ENCODE data around the gene AARS1.
"Not testable (repeated sequence)": the region's sequence is repeated elsewhere in the genome, so short reads cannot be mapped to it uniquely, and the experiment has no call there.

Gene AARS1

DNA sequence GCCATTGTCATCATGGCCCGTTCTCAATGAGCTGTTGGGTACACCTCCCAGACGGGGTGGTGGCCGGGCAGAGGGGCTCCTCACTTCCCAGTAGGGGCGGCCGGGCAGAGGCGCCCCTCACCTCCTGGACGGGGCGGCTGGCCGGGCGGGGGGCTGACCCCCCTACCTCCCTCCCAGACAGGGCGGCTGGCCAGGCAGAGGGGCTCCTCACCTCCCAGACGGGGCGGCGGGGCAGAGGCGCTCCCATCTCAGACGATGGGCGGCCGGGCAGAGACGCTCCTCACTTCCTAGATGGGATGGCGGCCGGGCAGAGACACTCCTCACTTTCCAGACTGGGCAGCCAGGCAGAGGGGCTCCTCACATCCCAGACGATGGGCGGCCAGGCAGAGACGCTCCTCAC is 64.7 kb downstream of the AARS1 start:
- ATAC-seq, DNase-seq: not testable (repeated sequence)

DNA sequence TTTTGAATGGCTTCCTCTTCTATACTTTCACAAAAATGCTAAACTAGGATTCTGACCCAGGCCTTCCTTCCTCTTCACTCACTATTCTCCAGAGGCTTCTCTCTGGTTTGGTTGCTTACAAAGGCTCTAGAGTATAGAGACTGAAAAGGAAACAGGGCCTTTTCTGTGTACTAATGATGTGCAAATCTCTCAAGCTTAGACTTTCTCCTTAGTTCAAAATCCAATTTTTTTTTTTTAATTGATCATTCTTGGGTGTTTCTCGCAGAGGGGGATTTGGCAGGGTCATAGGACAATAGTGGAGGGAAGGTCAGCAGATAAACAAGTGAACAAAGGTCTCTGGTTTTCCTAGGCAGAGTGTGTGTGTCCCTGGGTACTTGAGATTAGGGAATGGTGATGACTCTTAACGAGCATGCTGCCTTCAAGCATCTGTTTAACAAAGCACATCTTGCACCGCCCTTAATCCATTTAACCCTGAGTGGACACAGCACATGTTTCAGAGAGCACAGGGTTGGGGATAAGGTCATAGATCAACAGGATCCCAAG is 65.3 kb downstream of the AARS1 start:
- ATAC-seq, DNase-seq: not testable (repeated sequence)

DNA sequence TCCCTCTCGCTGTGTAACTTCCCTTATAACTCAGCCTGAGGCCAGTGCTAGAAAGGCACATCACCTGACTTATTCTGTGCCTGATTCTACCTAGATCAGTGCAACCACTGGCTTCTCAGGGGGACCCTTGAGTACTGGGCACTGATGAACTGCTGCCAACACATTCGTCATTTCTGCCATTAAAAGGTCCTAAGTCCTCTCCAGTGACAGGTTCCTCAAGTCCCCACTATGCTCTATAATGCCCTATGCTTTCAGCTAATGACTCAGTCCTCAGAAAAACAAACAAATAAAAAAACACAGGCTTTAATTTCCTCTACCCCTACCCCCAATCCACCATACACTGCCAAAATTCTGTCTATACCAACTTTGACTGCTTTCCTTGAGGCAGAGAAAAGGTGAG is 66.1 kb downstream of the AARS1 start:
- ATAC-seq = not testable (repeated sequence)

DNA sequence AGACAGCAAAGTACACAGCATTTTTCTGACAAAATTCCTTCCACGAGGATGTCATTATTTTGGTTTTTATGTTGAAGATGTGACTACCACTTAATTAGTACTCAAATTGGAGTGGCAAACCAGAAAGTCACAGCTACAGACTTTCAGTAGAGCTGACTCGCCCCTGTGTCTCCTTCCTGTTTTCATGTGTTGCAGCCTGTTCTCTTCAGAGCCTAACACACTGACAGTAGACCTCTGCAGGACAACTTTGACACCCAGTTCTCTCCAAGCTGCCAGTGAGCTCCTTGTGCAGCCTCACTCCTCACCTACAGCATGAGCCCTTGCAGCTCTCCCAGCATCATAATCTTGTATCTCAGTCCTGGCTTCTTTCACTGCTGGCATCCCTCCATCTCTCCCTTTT is 66.7 kb downstream of the AARS1 start:
- not testable (repeated sequence) for ATAC-seq, DNase-seq

More for the DNA sequence above, 66.1 kb downstream of the AARS1 start:
- DNase-seq = not testable (repeated sequence)

DNA sequence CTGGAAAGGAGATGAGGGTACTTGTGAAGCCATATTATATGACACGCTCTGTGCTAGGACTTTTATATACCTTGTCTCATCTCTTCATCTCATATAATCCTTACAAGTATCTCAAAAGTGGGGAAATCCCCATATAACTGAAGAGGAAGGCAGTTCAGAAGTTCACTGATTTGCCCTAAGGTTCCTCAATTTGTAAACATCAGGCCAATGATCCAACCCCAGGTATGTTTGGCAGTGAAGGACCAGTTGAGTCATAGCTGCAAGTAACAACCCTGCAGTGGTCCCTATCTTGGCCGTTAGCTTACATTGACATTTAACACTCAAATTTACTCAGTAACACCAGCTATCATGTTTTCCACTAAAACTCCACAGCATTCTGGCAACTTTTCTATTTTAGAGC is 70.7 kb downstream of the AARS1 start:
- DNase-seq, ATAC-seq: not testable (repeated sequence)

DNA sequence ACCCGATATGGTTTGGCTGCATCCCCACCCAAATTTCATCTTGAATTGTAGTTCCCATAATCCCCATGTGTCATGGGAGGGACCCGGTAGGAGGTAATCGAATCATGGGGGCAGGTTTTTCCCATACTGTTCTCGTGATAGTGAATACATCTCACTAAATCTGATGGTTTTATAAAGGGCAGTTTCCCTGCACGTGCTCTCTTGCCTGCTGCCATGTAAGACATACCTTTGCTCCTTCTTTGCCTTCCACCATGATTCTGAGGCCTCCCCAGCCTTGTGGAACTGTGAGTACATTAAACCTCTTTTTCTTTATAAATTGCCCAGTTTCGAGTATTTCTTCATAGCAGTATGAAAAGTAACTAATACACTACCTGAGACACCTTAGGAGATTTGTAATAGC is 82.9 kb downstream of the AARS1 start:
- DNase-seq, ATAC-seq: not testable (repeated sequence)

DNA sequence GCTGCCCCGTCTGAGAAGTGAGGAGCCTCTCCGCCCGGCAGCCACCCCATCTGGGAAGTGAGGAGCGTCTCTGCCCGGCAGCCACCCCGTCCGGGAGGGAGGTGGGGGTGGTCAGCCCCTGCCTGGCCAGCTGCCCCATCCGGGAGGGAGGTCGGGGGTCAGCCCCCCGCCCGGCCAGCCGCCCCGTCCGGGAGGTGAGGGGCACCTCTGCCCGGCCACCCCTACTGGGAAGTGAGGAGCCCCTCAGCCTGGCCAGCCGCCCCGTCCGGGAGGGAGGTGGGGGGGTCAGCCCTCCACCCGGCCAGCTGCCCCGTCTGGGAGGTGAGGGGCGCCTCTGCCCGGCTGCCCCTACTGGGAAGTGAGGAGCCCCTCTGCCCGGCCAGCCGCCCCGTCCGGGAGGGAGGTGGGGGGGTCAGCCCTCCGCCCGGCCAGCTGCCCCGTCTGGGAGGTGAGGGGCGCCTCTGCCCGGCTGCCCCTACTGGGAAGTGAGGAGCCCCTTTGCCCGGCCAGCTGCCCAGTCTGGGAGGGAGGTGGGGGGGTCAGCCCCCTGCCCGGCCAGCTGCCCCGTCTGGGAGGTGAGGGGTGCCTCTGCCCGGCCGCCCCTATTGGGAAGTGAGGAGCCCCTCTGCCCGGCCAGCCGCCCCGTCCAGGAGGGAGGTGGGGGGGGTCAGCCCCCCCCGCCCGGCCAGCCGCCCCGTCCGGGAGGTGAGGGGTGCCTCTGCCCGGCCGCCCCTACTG is 84.5 kb downstream of the AARS1 start:
- DNase-seq = not testable (repeated sequence)

DNA sequence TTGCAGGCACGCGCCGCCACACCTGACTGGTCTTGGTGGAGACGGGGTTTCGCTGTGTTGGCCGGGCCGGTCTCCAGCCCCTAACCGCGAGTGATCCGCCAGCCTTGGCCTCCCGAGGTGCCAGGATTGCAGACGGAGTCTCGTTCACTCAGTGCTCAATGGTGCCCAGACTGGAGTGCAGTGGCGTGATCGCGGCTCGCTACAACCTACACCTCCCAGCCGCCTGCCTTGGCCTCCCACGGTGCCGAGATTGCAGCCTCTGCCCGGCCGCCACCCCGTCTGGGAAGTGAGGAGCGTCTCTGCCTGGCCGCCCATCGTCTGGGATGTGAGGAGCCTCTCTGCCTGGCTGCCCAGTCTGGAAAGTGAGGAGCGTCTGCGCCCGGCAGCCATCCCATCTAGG is 85.3 kb downstream of the AARS1 start:
- not testable (repeated sequence) for ATAC-seq

More for the DNA sequence above, 84.5 kb downstream of the AARS1 start:
- not testable (repeated sequence) for ATAC-seq

DNA sequence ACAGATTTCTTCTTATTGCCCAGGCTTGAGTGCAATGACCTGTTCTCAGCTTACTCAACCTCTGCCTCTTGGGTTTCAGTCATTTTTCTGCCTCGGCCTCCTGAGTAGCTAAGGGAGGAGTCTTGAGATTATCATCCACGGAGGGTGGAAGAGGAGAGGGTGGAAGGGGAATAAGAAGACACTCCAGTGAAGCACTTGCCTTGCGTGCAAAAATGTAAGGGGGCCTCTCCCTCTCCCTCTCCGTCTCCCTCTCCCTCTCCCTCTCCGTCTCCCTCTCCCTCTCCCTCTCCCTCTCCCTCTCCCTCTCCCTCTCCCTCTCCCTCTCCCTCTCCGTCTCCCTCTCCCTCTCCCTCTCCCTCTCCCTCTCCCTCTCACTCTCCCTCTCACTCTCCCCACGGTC is 85.8 kb downstream of the AARS1 start:
- ATAC-seq, DNase-seq: not testable (repeated sequence)

More for the DNA sequence above, 85.3 kb downstream of the AARS1 start:
- DNase-seq = not testable (repeated sequence)
